GM12878 (cell line): ENCODE data around the gene VSIG10L2. TPM values are rescaled to one million over a fixed set of nuclear protein-coding genes. Genes with fewer than 3 reads are reported as not detected.

ENCODE experiments used
- ATAC-seq: fragments of 200-7000 bp; cut with Tn5 transposase; 3 replicates; pipeline ENCODE4 v1.9.1; 2020; ENCODE audit warnings: mild to moderate bottlenecking, moderate library complexity
- BruUV-seq: library from RNA; stranded (reverse); fragments of 400-500 nt; replicated peaks from 2 replicates; lab custom pipeline; 2021; lab: Mats Ljungman, UMichigan
- CTCF ChIA-PET: fragments of 300-600 bp; sonication (Branson Sonifier 250); formaldehyde crosslinking; extraction: SDS; loops from one replicate; lab custom pipeline; 2021; ENCODE audit warnings: inconsistent platforms; lab: Yijun Ruan, JAX
- POLR2A ChIA-PET: fragments of 350-600 bp; formaldehyde crosslinking; extraction: SDS; loops from one replicate; lab custom pipeline; 2021; ENCODE audit warnings: inconsistent platforms; lab: Charles Lee
- RAD21 ChIA-PET: fragments of 300-600 bp; sonication (Branson Sonifier 250); formaldehyde crosslinking; loops from one replicate; lab custom pipeline; 2023; ENCODE audit warnings: antibody characterized with exemption; ENCODE audit not compliant: unreplicated experiment; lab: Charles Lee
- SMC1A ChIA-PET: fragments of 300-600 bp; sonication (Branson Sonifier 250); formaldehyde crosslinking; loops from one replicate; lab custom pipeline; 2023; ENCODE audit not compliant: unreplicated experiment, uncharacterized antibody; lab: Charles Lee
- DNase-seq: peaks from one replicate; pipeline ENCODE4 v3.0.0-alpha.2; 2011; ENCODE audit warnings: low read depth, low spot score
- FAIRE-seq: peaks from 3 replicates; lab custom pipeline; 2011; peaks lifted over from hg19 to GRCh38; lab: Jason Lieb, UNC
- H2AFZ ChIP-seq: 2 replicates; pipeline ENCODE4 v1.6.0; 2011; ENCODE audit warnings: low read depth, low read length, control low read depth; ENCODE audit not compliant: control insufficient read depth
- H3K27ac ChIP-seq: 2 replicates; pipeline ENCODE4 v1.5.1; 2011; ENCODE audit warnings: control low read depth; ENCODE audit not compliant: control insufficient read depth, insufficient read depth
- H3K27me3 ChIP-seq, 2 experiments: replicated peaks in 1 of 2; 2 replicates each; pipeline versions ENCODE4 v1.6.0 to v1.6.1; 2011; ENCODE audit warnings: low read length in 1 of 2; ENCODE audit not compliant: control insufficient read depth in 2 of 2, insufficient read depth in 2 of 2
- H3K36me3 ChIP-seq, 2 experiments: 2 replicates each; pipeline ENCODE4 v1.5.1; 2011; ENCODE audit warnings: low read length in 1 of 2; ENCODE audit not compliant: control insufficient read depth in 2 of 2, insufficient read depth in 2 of 2
- H3K4me1 ChIP-seq: 2 replicates; pipeline ENCODE4 v1.6.1; 2011; ENCODE audit warnings: mild to moderate bottlenecking, low read length, moderate library complexity, mixed read lengths; ENCODE audit not compliant: control insufficient read depth, insufficient read depth
- H3K4me2 ChIP-seq: 2 replicates; pipeline ENCODE4 v1.6.0; 2011; ENCODE audit warnings: control low read depth; ENCODE audit not compliant: control insufficient read depth, insufficient read depth
- H3K4me3 ChIP-seq: fragments of 200-600 bp; sonication (generic); 2 replicates; pipeline ENCODE4 v1.5.1; 2016
- H3K79me2 ChIP-seq: 2 replicates; pipeline ENCODE4 v1.6.0; 2011; ENCODE audit warnings: low read length; ENCODE audit not compliant: control insufficient read depth, insufficient read depth
- H3K9ac ChIP-seq: 2 replicates; pipeline ENCODE4 v1.8.0; 2011; ENCODE audit warnings: low read length, control low read depth, mixed read lengths; ENCODE audit not compliant: control insufficient read depth, insufficient read depth
- H3K9me3 ChIP-seq: replicated peaks from 3 replicates; pipeline ENCODE4 v1.5.1; 2011; ENCODE audit warnings: mild to moderate bottlenecking, low read length; ENCODE audit not compliant: control insufficient read depth, insufficient read depth
- H4K20me1 ChIP-seq: 2 replicates; pipeline ENCODE4 v1.6.0; 2011; ENCODE audit not compliant: control insufficient read depth, insufficient read depth
- ATF7 ChIP-seq: fragments of 450-650 bp; IDR thresholded peaks from 2 replicates; pipeline ENCODE4 v1.6.1; 2016; ENCODE audit warnings: low read depth, mild to moderate bottlenecking
- EGR1 ChIP-seq, 2 experiments: IDR thresholded peaks; 1 replicate in 1 of 2; 2 replicates in 1 of 2; pipeline ENCODE4 v1.6.1; 2011 to 2012; ENCODE audit warnings: low read depth in 2 of 2, low read length in 2 of 2, borderline replicate concordance in 1 of 2, mild to moderate bottlenecking in 1 of 2, moderate library complexity in 1 of 2
- NFYA ChIP-seq: IDR thresholded peaks from 2 replicates; pipeline ENCODE4 v1.6.1; 2011; ENCODE audit warnings: low read depth, mild to moderate bottlenecking, low read length, improper control_type of control experiment, borderline replicate concordance
- NRF1 ChIP-seq: conservative IDR thresholded peaks from 2 replicates; pipeline ENCODE4 v1.6.1; 2011; ENCODE audit warnings: mild to moderate bottlenecking, low read depth, low read length, improper control_type of control experiment
- RCOR1 ChIP-seq: conservative IDR thresholded peaks from 2 replicates; pipeline ENCODE4 v1.6.1; 2012; ENCODE audit warnings: low read depth, low read length, improper control_type of control experiment
- SIX5 ChIP-seq: IDR thresholded peaks from 2 replicates; pipeline ENCODE4 v1.6.1; 2011; ENCODE audit warnings: mild to moderate bottlenecking, low read depth, low read length, moderate library complexity; ENCODE audit not compliant: severe bottlenecking
- SMC3 ChIP-seq: IDR thresholded peaks from 2 replicates; pipeline ENCODE4 v1.6.1; 2011; ENCODE audit warnings: low read length, improper control_type of control experiment, borderline replicate concordance
- SP1 ChIP-seq: IDR thresholded peaks from one replicate; pipeline ENCODE4 v1.6.1; 2011; ENCODE audit warnings: low read depth, low read length
- TARDBP ChIP-seq: IDR thresholded peaks from 2 replicates; pipeline ENCODE4 v1.6.1; 2016; ENCODE audit warnings: borderline replicate concordance
- ZNF622 ChIP-seq: fragments of 450-650 bp; IDR thresholded peaks from 2 replicates; pipeline ENCODE4 v1.6.1; 2017; ENCODE audit warnings: mild to moderate bottlenecking, inconsistent platforms
- WGBS: methylation state at CpG from one replicate; pipeline ENCODE4 v1.1.6; 2016; ENCODE audit warnings: low lambda C conversion rate; ENCODE audit not compliant: insufficient replicate concordance, insufficient coverage; ENCODE audit errors: missing lambda C conversion rate; 5-methylcytosine and 5-hydroxymethylcytosine counted together
- in situ Hi-C: fragments of 300-500 bp; cut with MboI; formaldehyde crosslinking; loops from 9 replicates; pipeline ENCODE4 v1.14.3; 2018; ENCODE audit warnings: mixed read lengths
- intact Hi-C: fragments of 100-400 bp; cut with micrococcal nuclease; formaldehyde crosslinking; loops from one replicate; pipeline ENCODE4 v1.14.2; 2022; ENCODE audit not compliant: unreplicated experiment
- polyA plus RNA-seq, 11 experiments: library from polyadenylated mRNA; depleted of rRNA in 4 of 11; unstranded in 6 of 11; stranded (reverse) in 5 of 11; fragments of >200 nt; fragmentation: Nextera tagmentation in 4 of 11; fragmentation: Illumina TruSeq in 1 of 11; extraction: Ambion mirVana in 4 of 11; extraction: Trizol in 1 of 11; gene quantifications; 1 replicate in 1 of 11; 2 replicates in 10 of 11; pipeline versions ENCODE4 v1.2.1 to v1.2.3, GENCODE V29; 2011 to 2016; ENCODE audit warnings: inconsistent platforms in 2 of 11, missing spikeins in 2 of 11, low read depth in 1 of 11
- total RNA-seq, 4 experiments: library from RNA; depleted of rRNA in 3 of 4; stranded (reverse); fragments of >200 nt in 3 of 4; fragmentation: Illumina TruSeq in 1 of 4; extraction: Trizol in 1 of 4; gene quantifications; 2 replicates each; pipeline versions ENCODE4 v1.2.1 to v1.2.3, GENCODE V29; 2013 to 2021

Gene VSIG10L2
- total and polyA plus RNA-seq, 10 of the 15 experiments (the other 5 are each of a cell fraction or from before 2014, with no cell fraction given) = 0.02 TPM; not detected in 9

DNA sequence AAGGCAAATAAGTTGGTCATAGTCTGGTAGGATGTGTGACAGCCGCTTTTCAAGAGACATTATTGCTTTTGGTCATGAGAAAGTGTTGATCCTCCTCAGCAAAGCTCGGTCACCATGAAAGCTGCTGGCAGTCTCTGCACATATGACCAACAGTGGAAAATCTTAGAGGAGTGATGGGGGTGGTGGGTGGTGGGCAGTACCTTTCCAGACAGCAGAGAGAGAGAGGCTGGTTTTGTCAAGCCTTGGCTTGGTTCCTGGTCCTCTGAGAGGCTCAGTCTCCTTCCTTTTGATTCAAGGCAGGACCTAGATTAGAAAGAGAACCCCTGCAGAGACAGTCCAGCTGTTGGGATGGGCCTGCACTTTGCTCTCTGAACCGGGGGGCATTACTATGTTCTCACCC lies 20.0 kb upstream of the VSIG10L2 start (continued):
- TF ChIP-seq SIX5 = no peak
- TF ChIP-seq NFYA = no peak
- no peak for TF ChIP-seq SMC3

DNA sequence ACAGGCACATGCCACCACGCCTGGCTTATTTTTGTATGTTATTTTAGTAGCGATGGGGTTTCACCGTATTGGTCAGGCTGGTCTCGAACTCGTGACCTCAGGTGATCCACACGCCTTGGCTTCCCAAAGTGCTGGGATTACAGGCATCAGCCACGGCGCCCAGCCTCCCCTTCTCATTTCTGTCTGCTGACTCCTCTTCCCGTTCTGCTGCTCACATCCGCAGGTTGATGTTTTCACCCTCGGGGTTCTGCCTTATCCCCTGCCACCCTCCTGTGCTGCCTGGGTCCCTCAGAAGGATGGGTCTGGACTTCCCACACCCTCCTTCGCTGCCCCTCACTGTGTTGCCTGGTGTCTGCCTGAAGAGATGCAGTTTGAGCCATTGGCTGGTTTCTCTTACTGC lies 19.2 kb upstream of the VSIG10L2 start:
- Histone ChIP-seq H3K27ac (no peak overlapping the region), H3K9ac (no peak overlapping the region), H3K4me3 (no peak overlapping the region), H3K79me2 (no peaks in the 10 kb centered on the region), H3K4me1 (no peaks in the 10 kb centered on the region), H4K20me1 (no peaks in the 10 kb centered on the region), H3K27me3 (no peaks in the 10 kb centered on the region; a peak in 1 of 4 replicates), H3K36me3 (no peaks in the 10 kb centered on the region), H3K4me2 (no peak overlapping the region), H2AFZ (no peak overlapping the region)
- ATAC-seq = no peak
- ChIA-PET POLR2A (no interaction called here), CTCF (interaction anchor here (0.9 to 5.9 kb wide), 2 partner anchors 264 to 272 kb away, joined by 3 to 120 read pairs; no protein-coding TSS in a partner anchor), RAD21 (no interaction called here), SMC1A (interaction anchor here (1.0 to 6.3 kb wide), 2 partner anchors 196 to 268 kb away, joined by 3 to 61 read pairs; no protein-coding TSS in a partner anchor)
- no TSS peak for BruUV-seq
- FAIRE-seq = no peak
- 29% methylated on average over 12 of the region's 12 CpGs for WGBS
- in situ Hi-C loops = no loop called here
- intact Hi-C loops = loop anchor here (10.0 kb wide), 1 partner anchor 388 kb away; no protein-coding TSS in a partner anchor
- no peak for TF ChIP-seq ATF7
- no peak for TF ChIP-seq NRF1
- no peak for TF ChIP-seq TARDBP
- TF ChIP-seq SP1 = no peak
- TF ChIP-seq EGR1 (IDR thresholded peaks at IDR 0.05; ENCODE audit: borderline replicate concordance in 1 of 2, low read depth in 2 of 2, low read length in 2 of 2) = no peak
- TF ChIP-seq RCOR1 = no peak
- no peak for TF ChIP-seq ZNF622
- TF ChIP-seq, all 136 proteins: peak for 0
- no peak for DNase-seq
- no peaks in the 10 kb centered on the region for H3K9me3 ChIP-seq
